ENCODE data around the gene BBOX1. TPM values are rescaled to one million over a fixed set of nuclear protein-coding genes. Genes with fewer than 3 reads are reported as not detected.

BBOX1 gene
- polyA plus RNA-seq, 1 donor from 2014 or later = not detected

- Histone ChIP-seq H4K20me1 (ENCODE audit: insufficient read depth) (no peaks in the 10 kb centered on the region), H2AFZ (ENCODE audit: low read depth, low read length) (no peak overlapping the region), H3K4me3 (ENCODE audit: low read length) (no peak overlapping the region), H3K27me3 (ENCODE audit: insufficient read depth, low read depth, low read length) (no peaks in the 10 kb centered on the region), H3F3A (ENCODE audit: insufficient read depth, low read length, poor library complexity, severe bottlenecking) (no peaks in the 10 kb centered on the region), H3K36me3 (ENCODE audit: insufficient read depth, low read length) (no peaks in the 10 kb centered on the region), H3K9me3 (ENCODE audit: low read length) (no peaks in the 10 kb centered on the region), H3K9me2 (ENCODE audit: insufficient read depth, low read length) (no peaks in the 10 kb centered on the region), H3K79me2 (replicated peaks; ENCODE audit: insufficient read depth, low read length) (no peaks in the 10 kb centered on the region), H3K4me2 (ENCODE audit: low read length) (no peak overlapping the region), H3K27ac (ENCODE audit: low read length) (no peak overlapping the region), H3K9ac (ENCODE audit: low read length) (no peak overlapping the region)
- TF ChIP-seq, protein P1, sequence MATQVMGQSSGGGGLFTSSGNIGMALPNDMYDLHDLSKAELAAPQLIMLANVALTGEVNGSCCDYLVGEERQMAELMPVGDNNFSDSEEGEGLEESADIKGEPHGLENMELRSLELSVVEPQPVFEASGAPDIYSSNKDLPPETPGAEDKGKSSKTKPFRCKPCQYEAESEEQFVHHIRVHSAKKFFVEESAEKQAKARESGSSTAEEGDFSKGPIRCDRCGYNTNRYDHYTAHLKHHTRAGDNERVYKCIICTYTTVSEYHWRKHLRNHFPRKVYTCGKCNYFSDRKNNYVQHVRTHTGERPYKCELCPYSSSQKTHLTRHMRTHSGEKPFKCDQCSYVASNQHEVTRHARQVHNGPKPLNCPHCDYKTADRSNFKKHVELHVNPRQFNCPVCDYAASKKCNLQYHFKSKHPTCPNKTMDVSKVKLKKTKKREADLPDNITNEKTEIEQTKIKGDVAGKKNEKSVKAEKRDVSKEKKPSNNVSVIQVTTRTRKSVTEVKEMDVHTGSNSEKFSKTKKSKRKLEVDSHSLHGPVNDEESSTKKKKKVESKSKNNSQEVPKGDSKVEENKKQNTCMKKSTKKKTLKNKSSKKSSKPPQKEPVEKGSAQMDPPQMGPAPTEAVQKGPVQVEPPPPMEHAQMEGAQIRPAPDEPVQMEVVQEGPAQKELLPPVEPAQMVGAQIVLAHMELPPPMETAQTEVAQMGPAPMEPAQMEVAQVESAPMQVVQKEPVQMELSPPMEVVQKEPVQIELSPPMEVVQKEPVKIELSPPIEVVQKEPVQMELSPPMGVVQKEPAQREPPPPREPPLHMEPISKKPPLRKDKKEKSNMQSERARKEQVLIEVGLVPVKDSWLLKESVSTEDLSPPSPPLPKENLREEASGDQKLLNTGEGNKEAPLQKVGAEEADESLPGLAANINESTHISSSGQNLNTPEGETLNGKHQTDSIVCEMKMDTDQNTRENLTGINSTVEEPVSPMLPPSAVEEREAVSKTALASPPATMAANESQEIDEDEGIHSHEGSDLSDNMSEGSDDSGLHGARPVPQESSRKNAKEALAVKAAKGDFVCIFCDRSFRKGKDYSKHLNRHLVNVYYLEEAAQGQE (IDR thresholded peaks at IDR 0.05; ENCODE audit: borderline replicate concordance) = no peak
- TF ChIP-seq MXI1 (conservative IDR thresholded peaks at IDR 0.05; ENCODE audit: poor library complexity, severe bottlenecking) (no peak), EP300 (conservative IDR thresholded peaks at IDR 0.05; ENCODE audit: poor library complexity, severe bottlenecking) (no peak), TAF1 (IDR thresholded peaks at IDR 0.05; ENCODE audit: low read depth) (no peak), POLR2AphosphoS5 (IDR thresholded peaks at IDR 0.05) (no peak)
These were observed 130.9 kb downstream of the BBOX1 start for GRCh38 chr11:27171376-27171958.

GRCh38 chr11:27173545-27173944 is 132.9 kb downstream of the BBOX1 start:
- no peak overlapping the region for H2AFZ ChIP-seq (ENCODE audit: low read depth, low read length)
- no peaks in the 10 kb centered on the region for H3K36me3 ChIP-seq (ENCODE audit: insufficient read depth, low read length)
- H4K20me1 ChIP-seq (ENCODE audit: insufficient read depth) = no peaks in the 10 kb centered on the region
- no peaks in the 10 kb centered on the region for H3K9me3 ChIP-seq (ENCODE audit: low read length)
- no peaks in the 10 kb centered on the region for H3F3A ChIP-seq (ENCODE audit: insufficient read depth, low read length, poor library complexity, severe bottlenecking)
- H3K4me2 ChIP-seq (ENCODE audit: low read length) = no peak overlapping the region
- no peaks in the 10 kb centered on the region for H3K79me2 ChIP-seq (replicated peaks; ENCODE audit: insufficient read depth, low read length)
- no peak overlapping the region for H3K27ac ChIP-seq (ENCODE audit: low read length)
- TF ChIP-seq EZH2 (IDR thresholded peaks at IDR 0.05; ENCODE audit: borderline replicate concordance, insufficient read depth, low read length, poor library complexity, severe bottlenecking) = no peak
- TF ChIP-seq RAD21 (conservative IDR thresholded peaks at IDR 0.05) = no peak
- no peak for TF ChIP-seq TAF1 (IDR thresholded peaks at IDR 0.05; ENCODE audit: low read depth)
- H3K4me3 ChIP-seq (ENCODE audit: low read length) = no peak overlapping the region
- H3K9ac ChIP-seq (ENCODE audit: low read length) = no peak overlapping the region
- H3K9me2 ChIP-seq (ENCODE audit: insufficient read depth, low read length) = no peaks in the 10 kb centered on the region
- H3K27me3 ChIP-seq (ENCODE audit: insufficient read depth, low read depth, low read length) = no peaks in the 10 kb centered on the region

DNA sequence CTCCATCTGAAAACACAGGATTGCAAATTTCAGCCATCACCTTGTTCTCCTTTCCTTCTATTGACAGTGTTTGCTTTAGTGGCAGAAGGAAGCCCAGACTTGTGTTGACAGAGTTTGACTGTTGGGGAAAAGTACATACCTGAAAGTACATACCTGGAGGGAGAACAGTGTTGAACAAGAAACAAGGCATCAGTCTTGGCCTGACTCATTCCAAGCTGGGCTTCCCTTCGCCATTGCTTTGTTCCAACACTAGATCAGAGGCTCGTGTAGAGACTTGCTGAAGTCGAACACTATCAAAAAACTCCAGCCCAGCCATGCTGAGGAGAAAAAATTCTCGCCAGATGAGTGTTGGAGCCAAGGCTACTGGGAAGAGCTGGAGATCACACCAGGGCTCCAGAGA is 133.4 kb downstream of the BBOX1 start:
- Histone ChIP-seq H3K9me3 (ENCODE audit: low read length) (no peaks in the 10 kb centered on the region), H3F3A (ENCODE audit: insufficient read depth, low read length, poor library complexity, severe bottlenecking) (no peaks in the 10 kb centered on the region), H3K4me3 (ENCODE audit: low read length) (no peak overlapping the region), H3K27me3 (ENCODE audit: insufficient read depth, low read depth, low read length) (no peaks in the 10 kb centered on the region), H3K36me3 (ENCODE audit: insufficient read depth, low read length) (no peaks in the 10 kb centered on the region), H3K27ac (ENCODE audit: low read length) (no peak overlapping the region), H3K9me2 (ENCODE audit: insufficient read depth, low read length) (no peaks in the 10 kb centered on the region), H3K9ac (ENCODE audit: low read length) (no peak overlapping the region), H4K20me1 (ENCODE audit: insufficient read depth) (no peaks in the 10 kb centered on the region), H3K4me2 (ENCODE audit: low read length) (no peak overlapping the region), H3K79me2 (replicated peaks; ENCODE audit: insufficient read depth, low read length) (no peaks in the 10 kb centered on the region), H2AFZ (ENCODE audit: low read depth, low read length) (no peak overlapping the region)
- TF ChIP-seq POLR2AphosphoS5 (IDR thresholded peaks at IDR 0.05) = no peak
- TF ChIP-seq, protein P1 (IDR thresholded peaks at IDR 0.05; ENCODE audit: borderline replicate concordance) = no peak
- no peak for TF ChIP-seq MXI1 (conservative IDR thresholded peaks at IDR 0.05; ENCODE audit: poor library complexity, severe bottlenecking)
- no peak for TF ChIP-seq TAF1 (IDR thresholded peaks at IDR 0.05; ENCODE audit: low read depth)
- no peak for TF ChIP-seq EZH2 (IDR thresholded peaks at IDR 0.05; ENCODE audit: borderline replicate concordance, insufficient read depth, low read length, poor library complexity, severe bottlenecking)

Data from neural cell (in vitro differentiated cells).